Hepatic stellate cell (primary cell): Measurements from ENCODE around the gene SLC18A3.

Experiments used
- DNase-seq: peaks from one replicate; pipeline ENCODE4 v3.0.0; 2011; ENCODE audit warnings: low spot score

SLC18A3 gene

GRCh38 chr10:49596493-49596809 lies 13.7 kb upstream of the SLC18A3 start:
- no peak for DNase-seq

- no peak for DNase-seq
Measured at GRCh38 chr10:49596836-49597235, 13.3 kb upstream of the SLC18A3 start.

- DNase-seq = no peak
Measured at GRCh38 chr10:49597426-49598163, 12.5 kb upstream of the SLC18A3 start.

GRCh38 chr10:49598164-49598856 lies 11.8 kb upstream of the SLC18A3 start:
- DNase-seq = no peak

- peak; percentile 75 for DNase-seq
Measured at GRCh38 chr10:49598986-49599385, 11.1 kb upstream of the SLC18A3 start.

GRCh38 chr10:49599546-49599945 lies 10.6 kb upstream of the SLC18A3 start:
- no peak for DNase-seq

- no peak for DNase-seq
Measured at GRCh38 chr10:49600046-49600445, 10.1 kb upstream of the SLC18A3 start.

GRCh38 chr10:49600781-49601400 lies 9.2 kb upstream of the SLC18A3 start:
- DNase-seq = no peak

GRCh38 chr10:49601857-49602256 lies 8.3 kb upstream of the SLC18A3 start:
- DNase-seq = no peak

- no peak for DNase-seq
Measured at GRCh38 chr10:49602380-49603023, 7.6 kb upstream of the SLC18A3 start.

- DNase-seq = no peak
Measured at GRCh38 chr10:49605216-49605938, 4.7 kb upstream of the SLC18A3 start.

- no peak for DNase-seq
Measured at GRCh38 chr10:49605939-49606509, 4.1 kb upstream of the SLC18A3 start.

GRCh38 chr10:49606981-49607535 lies 3.1 kb upstream of the SLC18A3 start:
- DNase-seq = peak; percentile 86

GRCh38 chr10:49608166-49609005 lies 1.7 kb upstream of the SLC18A3 start:
- no peak for DNase-seq

GRCh38 chr10:49609006-49609282 lies 1.2 kb upstream of the SLC18A3 start:
- no peak for DNase-seq

GRCh38 chr10:49609283-49610113 lies 612 bp upstream of the SLC18A3 start:
- no peak for DNase-seq

- no peak for DNase-seq
Measured at GRCh38 chr10:49610458-49611165, 502 bp downstream of the SLC18A3 start.

GRCh38 chr10:49611166-49611815 lies 1.2 kb downstream of the SLC18A3 start:
- DNase-seq = no peak
